Cardiac muscle cell (in vitro differentiated cells and primary cell): ENCODE measurements around the gene JMJD7. TPM values are rescaled to one million over a fixed set of nuclear protein-coding genes. Genes with fewer than 3 reads are reported as not detected.

Experiments
- DNase-seq, 2 donors: peaks; one replicate each; pipeline versions ENCODE4 v3.0.0 to v3.0.0-alpha.2; 2010 to 2017; ENCODE audit warnings: low read depth in 1 of 2, low spot score in 1 of 2
- H3K27ac ChIP-seq: fragments of 200-600 bp; sonication (generic); 2 replicates; pipeline ENCODE4 v1.5.1; 2016
- H3K27me3 ChIP-seq: fragments of 200-600 bp; sonication (generic); 2 replicates; pipeline ENCODE4 v1.6.0; 2016; ENCODE audit warnings: control low read depth
- H3K36me3 ChIP-seq: fragments of 200-600 bp; sonication (generic); 2 replicates; pipeline ENCODE4 v1.5.1; 2016; ENCODE audit warnings: control low read depth
- H3K4me1 ChIP-seq: fragments of 200-600 bp; sonication (generic); 2 replicates; pipeline ENCODE4 v1.8.1; 2017; ENCODE audit warnings: low read depth, mild to moderate bottlenecking, mixed run types
- H3K4me3 ChIP-seq: fragments of 200-600 bp; sonication (generic); 2 replicates; pipeline ENCODE4 v1.5.1; 2016; ENCODE audit warnings: mild to moderate bottlenecking
- H3K9me3 ChIP-seq: fragments of 200-600 bp; sonication (generic); 2 replicates; pipeline ENCODE4 v1.5.1; 2017; ENCODE audit warnings: low read depth, mild to moderate bottlenecking, control low read depth
- polyA plus RNA-seq: library from polyadenylated mRNA; unstranded; fragments of >200 nt; fragmentation: Nextera tagmentation; extraction: Ambion mirVana; gene quantifications from 2 replicates; pipeline ENCODE4 v1.2.1, GENCODE V29; 2016
- total RNA-seq: library from RNA; depleted of rRNA; stranded (reverse); fragments of >200 nt; gene quantifications from 2 replicates; pipeline ENCODE4 v1.2.3, GENCODE V29; 2016
- TF ChIP-seq, protein P1 (sequence below): IDR thresholded peaks from 2 replicates; pipeline ENCODE4 v1.5.1; 2012; ENCODE audit warnings: low read depth, mild to moderate bottlenecking, low read length

Gene JMJD7
- total and polyA plus RNA-seq, 2 experiments from 2014 or later: 17.4 to 29.4 TPM

DNA sequence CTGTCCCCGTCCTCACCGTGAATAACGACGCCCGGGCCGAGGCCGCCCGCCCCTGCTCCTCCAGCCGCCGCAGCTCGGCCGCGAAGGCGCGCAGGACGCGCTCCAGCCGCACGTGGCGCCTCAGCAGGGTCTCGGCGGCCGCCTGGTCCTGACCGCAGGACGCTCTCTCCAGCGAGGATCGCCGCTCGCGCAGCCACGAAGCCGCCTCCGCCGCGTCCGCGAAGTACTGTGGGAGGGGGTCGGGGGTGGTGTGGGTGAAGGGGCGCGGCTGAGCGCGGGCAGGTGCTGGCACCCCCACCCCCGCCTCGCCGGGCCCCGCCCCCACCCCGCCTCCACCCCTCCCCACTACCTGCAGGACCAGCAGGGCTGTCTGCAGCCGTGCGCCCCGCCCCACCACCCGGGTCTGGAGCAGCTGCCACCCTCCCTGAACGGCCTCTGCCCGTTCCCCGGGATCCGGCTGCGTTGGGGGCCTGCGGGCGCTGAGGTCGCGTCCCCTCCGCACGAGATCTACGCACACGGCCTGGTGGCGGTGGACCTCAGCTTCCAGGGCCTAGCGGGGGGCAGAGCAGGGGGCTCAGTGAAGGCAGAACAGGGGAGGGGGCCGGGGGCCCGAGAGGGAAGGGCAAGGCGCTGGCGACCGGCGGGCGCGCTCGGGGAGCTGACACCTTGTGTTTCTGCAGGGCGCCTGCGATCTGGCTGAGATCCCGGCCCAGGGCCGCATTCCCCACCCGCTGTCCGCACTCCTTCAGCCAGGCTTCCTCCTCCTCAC, 54.2 kb downstream of the JMJD7 start:
- H3K9me3 ChIP-seq: no peaks in the 10 kb centered on the region
- H3K27ac ChIP-seq: no peak overlapping the region
- H3K36me3 ChIP-seq: no peaks in the 10 kb centered on the region
- H3K4me3 ChIP-seq: no peak overlapping the region
- H3K4me1 ChIP-seq: peaks cover 11% of the 10 kb centered on the region
- TF ChIP-seq, protein P1, sequence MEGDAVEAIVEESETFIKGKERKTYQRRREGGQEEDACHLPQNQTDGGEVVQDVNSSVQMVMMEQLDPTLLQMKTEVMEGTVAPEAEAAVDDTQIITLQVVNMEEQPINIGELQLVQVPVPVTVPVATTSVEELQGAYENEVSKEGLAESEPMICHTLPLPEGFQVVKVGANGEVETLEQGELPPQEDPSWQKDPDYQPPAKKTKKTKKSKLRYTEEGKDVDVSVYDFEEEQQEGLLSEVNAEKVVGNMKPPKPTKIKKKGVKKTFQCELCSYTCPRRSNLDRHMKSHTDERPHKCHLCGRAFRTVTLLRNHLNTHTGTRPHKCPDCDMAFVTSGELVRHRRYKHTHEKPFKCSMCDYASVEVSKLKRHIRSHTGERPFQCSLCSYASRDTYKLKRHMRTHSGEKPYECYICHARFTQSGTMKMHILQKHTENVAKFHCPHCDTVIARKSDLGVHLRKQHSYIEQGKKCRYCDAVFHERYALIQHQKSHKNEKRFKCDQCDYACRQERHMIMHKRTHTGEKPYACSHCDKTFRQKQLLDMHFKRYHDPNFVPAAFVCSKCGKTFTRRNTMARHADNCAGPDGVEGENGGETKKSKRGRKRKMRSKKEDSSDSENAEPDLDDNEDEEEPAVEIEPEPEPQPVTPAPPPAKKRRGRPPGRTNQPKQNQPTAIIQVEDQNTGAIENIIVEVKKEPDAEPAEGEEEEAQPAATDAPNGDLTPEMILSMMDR: no peak
- H3K27me3 ChIP-seq: peaks cover 39% of the 10 kb centered on the region
- peak; percentile 50 to 60 for DNase-seq

DNA sequence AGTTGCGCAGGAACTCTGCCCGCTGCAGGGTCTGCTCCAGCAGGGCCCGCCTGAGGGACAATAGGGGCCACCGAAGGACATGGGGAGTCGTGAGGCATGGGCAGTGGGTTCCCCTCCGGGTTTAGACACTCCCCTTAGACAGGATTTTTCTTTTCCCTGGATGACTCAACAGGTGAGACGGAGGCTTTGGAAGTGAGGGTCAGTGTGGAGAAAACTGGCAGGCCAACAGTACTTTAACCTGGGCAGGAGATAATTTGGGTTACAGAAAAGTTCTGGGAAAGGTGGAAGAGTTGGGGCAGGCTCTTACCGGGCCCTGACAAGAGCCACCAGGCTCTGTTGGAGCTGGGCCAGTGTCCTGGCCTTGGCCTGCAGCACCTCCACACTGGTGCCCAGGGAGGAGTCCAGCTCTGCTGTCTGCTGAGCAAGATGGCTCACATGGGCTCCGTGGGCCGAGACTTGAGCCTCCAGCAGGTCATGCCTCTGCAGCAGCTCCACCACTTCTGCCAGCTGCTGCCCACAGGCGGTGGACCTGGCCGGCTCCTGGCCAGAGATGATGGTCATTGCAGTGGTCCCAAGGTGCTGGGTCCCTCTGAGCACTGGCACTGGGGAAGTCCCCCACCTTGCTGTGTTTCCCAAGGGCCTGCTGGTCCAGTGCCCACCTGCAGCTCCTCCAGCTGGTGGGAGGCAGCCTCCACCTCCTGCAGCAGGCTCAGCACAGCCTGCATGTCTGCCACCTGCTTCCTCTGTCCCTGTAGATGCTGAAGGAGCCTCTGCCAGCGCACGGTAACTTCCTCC, 55.0 kb downstream of the JMJD7 start:
- no peaks in the 10 kb centered on the region for H3K36me3 ChIP-seq
- H3K4me3 ChIP-seq: no peak overlapping the region
- H3K4me1 ChIP-seq: peaks cover 10% of the 10 kb centered on the region
- H3K9me3 ChIP-seq: no peaks in the 10 kb centered on the region
- no peak overlapping the region for H3K27ac ChIP-seq
- no peak for DNase-seq
- H3K27me3 ChIP-seq: peaks cover 39% of the 10 kb centered on the region
- TF ChIP-seq, protein P1: no peak

DNA sequence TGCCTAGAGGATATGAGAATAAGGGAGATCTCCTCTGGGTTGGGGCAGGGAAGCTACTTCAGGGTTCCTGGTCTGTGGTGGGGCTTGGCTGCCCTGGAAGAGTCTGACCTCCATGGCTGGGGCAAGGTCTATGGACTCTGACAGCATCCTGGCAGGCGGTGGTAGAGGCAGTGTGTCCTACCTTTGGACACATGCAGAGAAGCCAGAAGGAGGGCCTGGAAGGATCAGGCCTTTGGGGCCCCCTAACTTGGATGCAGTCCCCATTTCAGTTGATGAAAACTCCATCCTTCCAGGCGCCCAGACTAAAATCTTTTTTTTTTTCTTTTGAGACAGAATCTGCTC, 55.6 kb downstream of the JMJD7 start:
- H3K4me3 ChIP-seq: no peak overlapping the region
- no peaks in the 10 kb centered on the region for H3K36me3 ChIP-seq
- peaks cover 10% of the 10 kb centered on the region for H3K4me1 ChIP-seq
- H3K9me3 ChIP-seq: no peaks in the 10 kb centered on the region
- no peak overlapping the region for H3K27ac ChIP-seq
- H3K27me3 ChIP-seq: peaks cover 39% of the 10 kb centered on the region
- DNase-seq: no peak
- TF ChIP-seq, protein P1: no peak

DNA sequence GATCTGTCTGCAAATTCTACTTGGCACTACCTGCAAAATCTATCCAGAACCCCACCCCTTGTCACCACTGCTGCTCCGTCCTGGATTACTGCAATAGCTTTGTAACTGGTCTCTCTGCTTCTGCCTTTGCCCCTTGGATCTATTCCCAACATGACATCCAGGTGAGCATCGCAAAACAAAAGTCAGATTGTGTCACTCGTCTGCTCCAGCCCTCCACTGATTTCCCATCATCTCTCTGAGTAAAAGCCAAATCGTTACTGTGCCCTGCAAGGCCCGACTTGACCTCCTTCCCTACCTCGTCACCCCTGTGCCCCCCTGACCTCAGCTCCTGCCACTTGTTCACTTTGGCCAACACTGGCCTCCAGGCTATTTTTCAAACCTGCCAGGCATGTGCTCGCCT, 56.6 kb downstream of the JMJD7 start:
- H3K36me3 ChIP-seq: no peaks in the 10 kb centered on the region
- peaks cover 10% of the 10 kb centered on the region for H3K4me1 ChIP-seq
- no peak overlapping the region for H3K27ac ChIP-seq
- peaks cover 39% of the 10 kb centered on the region for H3K27me3 ChIP-seq
- H3K4me3 ChIP-seq: no peak overlapping the region
- TF ChIP-seq, protein P1: no peak
- DNase-seq: no peak
- H3K9me3 ChIP-seq: no peaks in the 10 kb centered on the region

DNA sequence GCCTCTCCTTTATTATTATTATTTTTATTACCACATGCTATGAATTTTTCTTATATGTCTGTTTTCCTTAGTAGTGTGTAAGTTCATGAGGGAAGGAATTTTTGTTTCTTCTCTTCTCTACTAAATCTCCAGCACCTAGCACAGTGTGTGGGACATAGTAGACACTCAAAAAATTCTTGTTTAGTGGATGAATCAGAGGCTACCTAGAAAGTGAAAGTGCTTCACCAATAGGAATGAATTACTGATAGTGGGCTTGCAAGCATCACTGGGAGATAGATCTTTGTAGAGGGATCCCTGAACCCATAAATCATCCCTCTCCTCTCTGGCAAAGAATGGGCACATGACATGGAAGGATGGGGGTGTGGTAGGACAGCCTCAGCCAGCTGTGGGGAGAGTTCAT, 57.4 kb downstream of the JMJD7 start:
- TF ChIP-seq, protein P1: no peak

More for the DNA sequence above, 57.4 kb downstream of the JMJD7 start:
- DNase-seq: no peak
- H3K4me3 ChIP-seq: no peak overlapping the region
- H3K36me3 ChIP-seq: no peaks in the 10 kb centered on the region
- H3K27me3 ChIP-seq: peaks cover 33% of the 10 kb centered on the region
- no peak overlapping the region for H3K27ac ChIP-seq
- no peaks in the 10 kb centered on the region for H3K9me3 ChIP-seq
- H3K4me1 ChIP-seq: peaks cover 10% of the 10 kb centered on the region
